Muscle of arm (tissue), 14 donors: ENCODE data around the gene MSANTD1. TPM values are rescaled to one million over a fixed set of nuclear protein-coding genes. Genes with fewer than 3 reads are reported as not detected.

Experiments
- DNase-seq: peaks from one replicate; pipeline ENCODE4 v3.0.0-alpha.2; 2013
- long read RNA-seq, 11 donors: transcript quantifications; one replicate each; lab custom pipeline, GENCODE V29; 2026
- polyA plus RNA-seq, 12 donors: library from polyadenylated mRNA; unstranded; fragments of 120-200 nt; gene quantifications; one replicate each; pipeline ENCODE4 v1.2.1, GENCODE V29; 2013; ENCODE audit not compliant: insufficient read length in 12 of 12

The MSANTD1 gene
- polyA plus RNA-seq = 1 to 10 TPM in 1 of 12 donors, under 1 TPM in 9, not detected in 2; 0.39 to 1.0 (median 0.64) TPM
- long read RNA-seq, donor 1 = 0 reads
- long read RNA-seq, donor 2 = 0 reads
- long read RNA-seq, donor 3 = 0 reads
- long read RNA-seq, donor 4 = 0 reads
- long read RNA-seq, donor 5 = 0 reads
- long read RNA-seq, donor 6 = 0 reads
- long read RNA-seq, donor 7 = 0 reads
- long read RNA-seq, donor 8 = 0 reads
- long read RNA-seq, donor 9 = 0 reads
- long read RNA-seq, donor 10 = 0 reads
- long read RNA-seq, donor 11, partial matches to known transcripts = 0 of 1 reads
- long read RNA-seq, donor 11, other reads (novel, unspliced or antisense) = 0 of 1 reads

- peak; percentile 51 for DNase-seq
Observed at GRCh38 chr4:3248811-3249661, at the start of gene MSANTD1. MSANTD1 (plus strand) TSS chr4:3249159; CDS start chr4:3249223, 64 bp downstream.

GRCh38 chr4:3199653-3200422 is 49.1 kb upstream of the MSANTD1 start:
- DNase-seq = no peak

GRCh38 chr4:3200423-3201090 is 48.4 kb upstream of the MSANTD1 start:
- DNase-seq = no peak

GRCh38 chr4:3201718-3202702 is 46.9 kb upstream of the MSANTD1 start:
- no peak for DNase-seq

GRCh38 chr4:3202836-3203820 is 45.8 kb upstream of the MSANTD1 start:
- DNase-seq = no peak

- no peak for DNase-seq
Observed at GRCh38 chr4:3203971-3204431, 45.0 kb upstream of the MSANTD1 start.

GRCh38 chr4:3205995-3206394 is 43.0 kb upstream of the MSANTD1 start:
- no peak for DNase-seq

GRCh38 chr4:3206439-3207100 is 42.4 kb upstream of the MSANTD1 start:
- no peak for DNase-seq

- DNase-seq = no peak
Observed at GRCh38 chr4:3207531-3208037, 41.4 kb upstream of the MSANTD1 start.

- DNase-seq = no peak
Observed at GRCh38 chr4:3208826-3209225, 40.1 kb upstream of the MSANTD1 start.

GRCh38 chr4:3209551-3210325 is 39.2 kb upstream of the MSANTD1 start:
- DNase-seq = no peak

GRCh38 chr4:3210467-3210866 is 38.5 kb upstream of the MSANTD1 start:
- DNase-seq = no peak

- DNase-seq = no peak
Observed at GRCh38 chr4:3211866-3212265, 37.1 kb upstream of the MSANTD1 start.

- no peak for DNase-seq
Observed at GRCh38 chr4:3212391-3213105, 36.4 kb upstream of the MSANTD1 start.

GRCh38 chr4:3213106-3213425 is 35.9 kb upstream of the MSANTD1 start:
- no peak for DNase-seq

- DNase-seq = no peak
Observed at GRCh38 chr4:3213661-3214250, 35.2 kb upstream of the MSANTD1 start.
